ENCODE measurements around the gene FBXO15.

DNA sequence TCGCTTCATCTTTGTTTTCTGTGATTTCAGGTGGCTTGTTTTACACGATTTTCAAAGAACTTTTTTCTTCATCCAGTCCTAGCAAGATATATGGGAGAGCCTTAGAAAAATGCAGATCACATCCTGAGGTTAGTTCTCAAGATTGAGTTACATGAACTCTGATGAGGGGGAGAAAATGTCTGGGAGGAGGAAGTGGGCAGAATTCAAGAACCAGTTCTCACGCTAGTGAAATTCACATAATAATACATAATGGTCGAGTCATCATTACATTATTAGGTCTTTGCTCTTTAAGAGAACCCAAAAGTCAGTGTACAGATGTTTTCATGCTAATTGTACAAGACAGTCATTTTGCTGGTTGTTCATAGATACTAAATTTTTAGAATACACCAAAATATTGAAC lies 7.6 kb upstream of the FBXO15 start:
- no peak for TF ChIP-seq CTCF (IDR thresholded peaks at IDR 0.05)
- TF ChIP-seq POLR2A (IDR thresholded peaks at IDR 0.05): no peak

Data from thyroid gland (tissue), 4 donors.